Omental fat pad (tissue), 4 donors: ENCODE measurements around the gene CDC73. TPM values are rescaled to one million over a fixed set of nuclear protein-coding genes. Genes with fewer than 3 reads are reported as not detected.

Experiments used
- ATAC-seq: fragments of 150-250 bp; one replicate; pipeline ENCODE4 v1.9.1; 2016; ENCODE audit warnings: mild to moderate bottlenecking, moderate library complexity; ENCODE audit not compliant: low FRiP score
- DNase-seq: peaks from one replicate; pipeline ENCODE4 v3.0.0-alpha.2; 2019; ENCODE audit warnings: low spot score
- CTCF ChIP-seq, 3 donors: fragments of 450-650 bp; IDR thresholded peaks; one replicate each; pipeline ENCODE4 v1.5.1; 2016 to 2017; ENCODE audit warnings: antibody characterized with exemption in 3 of 3, mild to moderate bottlenecking in 3 of 3, moderate library complexity in 2 of 3
- total RNA-seq, 4 donors: library from RNA; depleted of rRNA; stranded (reverse); fragments of >200 nt; gene quantifications; one replicate each; pipeline ENCODE4 v1.1.0, GENCODE V29; 2016

CDC73 gene
- total RNA-seq, 4 donors from 2014 or later = 34.0 to 50.2 (median 39.7) TPM

DNA sequence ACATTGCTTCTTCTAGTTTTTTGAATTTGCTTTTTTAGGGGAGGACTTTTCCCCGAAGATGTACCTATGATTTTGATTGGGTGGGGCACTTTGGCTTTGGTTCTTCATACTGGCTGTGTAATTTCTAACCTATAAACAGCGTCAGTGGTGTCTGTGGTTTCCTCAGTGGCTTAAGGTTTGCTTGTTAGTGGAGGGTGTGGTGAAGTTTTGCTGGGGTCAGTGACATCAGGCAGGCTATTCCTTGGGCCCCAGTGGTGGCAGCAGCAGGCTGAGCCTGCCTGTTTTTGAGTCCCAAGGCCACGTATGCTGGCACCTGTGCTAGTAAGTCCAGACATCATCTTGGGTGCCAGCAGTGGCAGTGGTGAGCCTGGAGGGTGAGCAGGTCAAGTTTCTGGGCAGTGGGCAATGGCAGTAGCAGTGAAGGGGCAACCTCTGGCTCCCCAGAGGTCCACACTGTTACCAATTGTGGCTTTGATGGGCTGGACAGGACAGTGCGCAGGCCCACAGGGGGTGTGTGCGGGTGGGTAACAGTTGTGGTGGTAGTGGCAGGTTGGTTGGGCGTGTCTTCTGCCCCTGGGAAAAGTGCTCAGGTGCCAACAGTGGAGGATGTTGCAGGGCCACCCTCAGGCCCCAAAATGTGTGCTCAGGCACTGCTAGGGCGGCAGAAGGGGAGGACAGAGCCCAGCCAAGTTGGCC, 119.4 kb downstream of the CDC73 start:
- DNase-seq (no peak), ATAC-seq (no peak)
- TF ChIP-seq CTCF (IDR thresholded peaks at IDR 0.05) = no peak

GRCh38 chr1:193242000-193242399, 120.2 kb downstream of the CDC73 start:
- ATAC-seq = no peak

GRCh38 chr1:193249187-193249586, 127.4 kb downstream of the CDC73 start:
- ATAC-seq (no peak), DNase-seq (no peak)
- TF ChIP-seq CTCF (IDR thresholded peaks at IDR 0.05) = no peak

More at GRCh38 chr1:193242000-193242399, 120.2 kb downstream of the CDC73 start:
- no peak for TF ChIP-seq CTCF (IDR thresholded peaks at IDR 0.05)
- no peak for DNase-seq

- no peak for TF ChIP-seq CTCF (IDR thresholded peaks at IDR 0.05)
- ATAC-seq (no peak), DNase-seq (no peak)
Measured at GRCh38 chr1:193251950-193252349, 130.1 kb downstream of the CDC73 start.

DNA sequence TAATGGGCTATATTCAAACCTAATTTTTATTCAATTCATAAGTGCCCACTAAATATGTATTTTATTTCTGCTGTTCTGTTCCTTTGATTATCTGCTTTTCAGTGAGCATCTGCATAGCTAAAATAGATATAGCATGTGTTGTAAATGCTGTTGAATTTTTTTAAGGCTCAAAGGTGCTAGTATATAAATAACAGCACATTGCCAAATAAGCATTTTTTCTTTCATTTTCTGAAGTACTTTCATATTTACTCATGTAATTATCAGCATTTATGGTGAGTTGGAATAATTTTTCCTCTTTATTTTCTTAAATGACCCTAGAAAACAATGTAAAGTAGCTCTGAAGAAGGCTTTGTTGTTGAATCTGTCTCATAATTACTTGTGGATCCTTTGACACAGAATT, 134.2 kb downstream of the CDC73 start:
- TF ChIP-seq CTCF (IDR thresholded peaks at IDR 0.05) = no peak
- no peak for ATAC-seq
- no peak for DNase-seq

DNA sequence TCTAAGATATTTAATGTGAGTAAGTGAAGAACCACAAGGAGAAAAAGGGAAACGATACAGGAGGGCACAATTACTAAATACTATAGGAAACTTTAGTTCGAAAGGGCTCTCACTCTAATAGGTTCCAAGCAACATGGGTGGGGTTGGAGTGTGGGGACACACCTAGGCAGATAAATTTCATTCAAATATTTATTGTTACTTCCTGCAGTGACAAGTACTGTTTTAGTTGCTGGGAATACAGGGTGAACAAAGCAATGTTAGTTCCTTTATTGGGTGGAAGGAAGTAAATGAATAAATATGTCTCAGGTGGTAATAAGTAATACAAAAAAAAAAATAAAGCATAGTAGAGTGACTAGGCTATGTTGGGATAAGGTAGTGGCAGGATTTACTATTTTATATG, 137.8 kb downstream of the CDC73 start:
- ATAC-seq = no peak
- no peak for TF ChIP-seq CTCF (IDR thresholded peaks at IDR 0.05)
- no peak for DNase-seq

- TF ChIP-seq CTCF (IDR thresholded peaks at IDR 0.05) = no peak
- DNase-seq = no peak
- ATAC-seq = no peak
Measured at GRCh38 chr1:193260056-193260745, 138.4 kb downstream of the CDC73 start.
